ENCODE measurements around the gene IGSF21. TPM values are rescaled to one million over a fixed set of nuclear protein-coding genes. Genes with fewer than 3 reads are reported as not detected.

IGSF21 gene
- total and polyA plus RNA-seq, 2 donors from 2014 or later = 1.4 to 6.6 TPM

DNA sequence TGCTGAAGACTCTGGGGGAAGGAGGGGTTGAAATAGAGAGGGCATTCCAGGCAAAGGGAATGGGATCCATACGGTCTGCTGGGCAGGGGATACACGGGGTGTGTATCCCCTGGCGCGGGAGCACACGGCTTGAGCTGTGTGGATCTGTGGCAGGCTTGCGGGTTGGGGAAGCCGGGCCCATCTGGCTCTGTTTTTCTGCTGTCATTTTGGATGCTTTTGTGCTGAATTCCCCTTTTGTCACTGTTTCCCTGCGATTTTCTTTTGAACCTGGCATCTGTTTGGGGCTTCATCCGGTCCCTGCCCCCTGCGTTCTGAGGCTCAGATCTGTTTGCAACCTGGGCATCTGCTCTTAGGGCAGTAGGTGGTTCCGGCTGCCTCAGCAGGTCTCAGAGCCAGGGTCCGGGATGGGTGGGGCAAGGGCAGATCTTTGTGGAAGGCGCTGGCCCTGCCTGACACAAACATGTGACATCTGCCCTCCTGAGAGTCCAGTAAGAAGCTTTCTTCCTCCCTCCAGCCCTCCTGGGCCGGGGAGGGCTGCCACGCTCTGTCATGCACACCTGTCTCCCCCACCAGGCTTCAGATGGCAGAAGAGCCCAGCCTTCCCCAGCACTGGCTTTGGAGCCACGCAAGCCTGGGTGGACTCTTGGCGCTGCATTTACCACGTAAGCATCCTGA lies 84.0 kb downstream of the IGSF21 start:
- H3K4me1 ChIP-seq (ENCODE audit: control insufficient read depth in 2 of 3, insufficient read depth in 2 of 3, low read depth in 1 of 3, low read length in 3 of 3) = no peaks in the 10 kb centered on the region
- no peak overlapping the region for H3K27ac ChIP-seq (ENCODE audit: low read depth in 2 of 2, low read length in 2 of 2)
- DNase-seq (no peak), FAIRE-seq (no peak)
- no peaks in the 10 kb centered on the region for H3K27me3 ChIP-seq (ENCODE audit: control insufficient read depth, insufficient read depth, low read length)
- no peak overlapping the region for H3K9ac ChIP-seq (ENCODE audit: low read length in 3 of 3)
- no peak for TF ChIP-seq CTCF (IDR thresholded peaks at IDR 0.05; ENCODE audit: borderline replicate concordance, extremely low read depth, insufficient read depth)
- H3K4me3 ChIP-seq (ENCODE audit: low read length in 3 of 3) = no peak overlapping the region
- no peaks in the 10 kb centered on the region for H3K36me3 ChIP-seq (ENCODE audit: control insufficient read depth in 2 of 3, insufficient read depth in 3 of 3, low read length in 3 of 3)
- no peaks in the 10 kb centered on the region for H3K9me3 ChIP-seq (ENCODE audit: control insufficient read depth in 2 of 3, insufficient read depth in 1 of 3, low read length in 3 of 3)
- intact Hi-C loops (cut with DNase I) = no loop called here

DNA sequence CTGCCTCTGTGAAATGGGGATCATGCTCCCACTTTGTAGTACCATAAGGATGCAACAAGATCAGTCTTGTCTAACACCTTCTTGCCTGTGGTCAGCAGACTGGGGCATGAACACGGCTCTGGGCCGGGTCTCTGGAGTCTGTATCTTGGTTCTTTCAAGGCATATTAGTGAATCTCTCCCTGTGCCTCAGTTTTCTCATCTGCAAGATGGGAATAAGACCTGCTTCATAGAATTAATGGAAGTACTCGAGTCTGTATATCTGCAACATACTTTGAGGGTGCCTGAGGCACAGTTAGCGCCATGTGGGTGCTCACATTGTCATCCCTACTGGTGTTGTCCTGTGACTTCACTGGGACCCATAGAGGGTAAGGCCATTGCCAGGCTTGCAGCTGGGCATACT lies 84.6 kb downstream of the IGSF21 start:
- H3K9ac ChIP-seq (ENCODE audit: low read length in 3 of 3) = no peak overlapping the region
- TF ChIP-seq CTCF (IDR thresholded peaks at IDR 0.05; ENCODE audit: borderline replicate concordance, extremely low read depth, insufficient read depth) = no peak
- no peak for FAIRE-seq
- H3K27ac ChIP-seq (ENCODE audit: low read depth in 2 of 2, low read length in 2 of 2) = no peak overlapping the region
- H3K27me3 ChIP-seq (ENCODE audit: control insufficient read depth, insufficient read depth, low read length) = peaks cover 3% of the 10 kb centered on the region
- H3K4me3 ChIP-seq (ENCODE audit: low read length in 3 of 3) = no peak overlapping the region
- no peaks in the 10 kb centered on the region for H3K4me1 ChIP-seq (ENCODE audit: control insufficient read depth in 2 of 3, insufficient read depth in 2 of 3, low read depth in 1 of 3, low read length in 3 of 3)
- no peaks in the 10 kb centered on the region for H3K36me3 ChIP-seq (ENCODE audit: control insufficient read depth in 2 of 3, insufficient read depth in 3 of 3, low read length in 3 of 3)
- intact Hi-C loops (cut with DNase I) = no loop called here
- no peak for DNase-seq
- H3K9me3 ChIP-seq (ENCODE audit: control insufficient read depth in 2 of 3, insufficient read depth in 1 of 3, low read length in 3 of 3) = no peaks in the 10 kb centered on the region

- Histone ChIP-seq H3K4me1 (ENCODE audit: control insufficient read depth in 2 of 3, insufficient read depth in 2 of 3, low read depth in 1 of 3, low read length in 3 of 3) (no peaks in the 10 kb centered on the region), H3K9ac (ENCODE audit: low read length in 3 of 3) (no peak overlapping the region), H3K27ac (ENCODE audit: low read depth in 2 of 2, low read length in 2 of 2) (no peak overlapping the region), H3K27me3 (ENCODE audit: control insufficient read depth, insufficient read depth, low read length) (peaks cover 9% of the 10 kb centered on the region), H3K9me3 (ENCODE audit: control insufficient read depth in 2 of 3, insufficient read depth in 1 of 3, low read length in 3 of 3) (no peaks in the 10 kb centered on the region), H3K4me3 (ENCODE audit: low read length in 3 of 3) (no peak overlapping the region), H3K36me3 (ENCODE audit: control insufficient read depth in 2 of 3, insufficient read depth in 3 of 3, low read length in 3 of 3) (no peaks in the 10 kb centered on the region)
- no peak for TF ChIP-seq CTCF (IDR thresholded peaks at IDR 0.05; ENCODE audit: borderline replicate concordance, extremely low read depth, insufficient read depth)
- DNase-seq (no peak), FAIRE-seq (no peak)
- intact Hi-C loops (cut with DNase I) = no loop called here
These were observed 85.4 kb downstream of the IGSF21 start for GRCh38 chr1:18192974-18193373.

GRCh38 chr1:18197299-18197698 lies 89.7 kb downstream of the IGSF21 start:
- Histone ChIP-seq H3K27ac (ENCODE audit: low read depth in 2 of 2, low read length in 2 of 2) (no peak overlapping the region), H3K27me3 (ENCODE audit: control insufficient read depth, insufficient read depth, low read length) (peaks cover 11% of the 10 kb centered on the region), H3K4me3 (ENCODE audit: low read length in 3 of 3) (no peak overlapping the region), H3K4me1 (ENCODE audit: control insufficient read depth in 2 of 3, insufficient read depth in 2 of 3, low read depth in 1 of 3, low read length in 3 of 3) (no peaks in the 10 kb centered on the region), H3K9ac (ENCODE audit: low read length in 3 of 3) (no peak overlapping the region), H3K9me3 (ENCODE audit: control insufficient read depth in 2 of 3, insufficient read depth in 1 of 3, low read length in 3 of 3) (no peaks in the 10 kb centered on the region), H3K36me3 (ENCODE audit: control insufficient read depth in 2 of 3, insufficient read depth in 3 of 3, low read length in 3 of 3) (no peaks in the 10 kb centered on the region)
- TF ChIP-seq CTCF (IDR thresholded peaks at IDR 0.05; ENCODE audit: borderline replicate concordance, extremely low read depth, insufficient read depth) = no peak
- FAIRE-seq = no peak
- no peak for DNase-seq
- intact Hi-C loops (cut with DNase I) = no loop called here
